LNCAP (cell line): ENCODE results near the gene XRCC4.

ENCODE experiments used
- CTCF ChIP-seq: fragments of 450-650 bp; IDR thresholded peaks from 2 replicates; pipeline ENCODE4 v1.5.1; 2017; ENCODE audit warnings: mild to moderate bottlenecking

Gene XRCC4

GRCh38 chr5:83388608-83389007, 311.3 kb downstream of the XRCC4 start:
- TF ChIP-seq CTCF = no peak

- no peak for TF ChIP-seq CTCF
These were observed 315.6 kb downstream of the XRCC4 start for GRCh38 chr5:83392766-83393503.

GRCh38 chr5:83393504-83393866, 316.1 kb downstream of the XRCC4 start:
- no peak for TF ChIP-seq CTCF

- TF ChIP-seq CTCF = no peak
These were observed 316.8 kb downstream of the XRCC4 start for GRCh38 chr5:83394190-83394589.

- TF ChIP-seq CTCF = no peak
These were observed 319.3 kb downstream of the XRCC4 start for GRCh38 chr5:83396662-83397061.

GRCh38 chr5:83397658-83398057, 320.3 kb downstream of the XRCC4 start:
- no peak for TF ChIP-seq CTCF

- TF ChIP-seq CTCF = no peak
These were observed 322.9 kb downstream of the XRCC4 start for GRCh38 chr5:83400241-83400640.

GRCh38 chr5:83400701-83401100, 323.4 kb downstream of the XRCC4 start:
- TF ChIP-seq CTCF = no peak
